H4 (cell line): Measurements from ENCODE around the gene RPS19. TPM values are rescaled to one million over a fixed set of nuclear protein-coding genes. Genes with fewer than 3 reads are reported as not detected.

Source experiments
- DNase-seq: peaks from one replicate; pipeline ENCODE4 v3.0.0-alpha.2; 2015; ENCODE audit warnings: low spot score
- total RNA-seq: library from RNA; depleted of rRNA; stranded (reverse); fragments of >200 nt; shearing (Covaris generic); gene quantifications from 2 replicates; pipeline ENCODE4 v1.2.3, GENCODE V29; 2014; rRNA removed

The RPS19 gene
- total RNA-seq, 1 experiment from 2014 or later: 1,922 TPM

- no peak for DNase-seq
Observed at GRCh38 chr19:41915021-41915775, 55.1 kb downstream of the RPS19 start.

- no peak for DNase-seq
Observed at GRCh38 chr19:41915776-41916414, 55.8 kb downstream of the RPS19 start.

GRCh38 chr19:41917676-41918075 is 57.6 kb downstream of the RPS19 start:
- no peak for DNase-seq

- no peak for DNase-seq
Observed at GRCh38 chr19:41918095-41918494, 58.0 kb downstream of the RPS19 start.

- DNase-seq: no peak
Observed at GRCh38 chr19:41918653-41919244, 58.7 kb downstream of the RPS19 start.

GRCh38 chr19:41919948-41920712 is 60.1 kb downstream of the RPS19 start:
- no peak for DNase-seq

- DNase-seq: no peak
Observed at GRCh38 chr19:41920882-41921576, 61.0 kb downstream of the RPS19 start.

GRCh38 chr19:41921577-41922576 is 61.8 kb downstream of the RPS19 start:
- no peak for DNase-seq

Other genes starting within 250 kb of the RPS19 start
- not detected in 2 replicates for gene CEACAM4, start 233.2 kb upstream of the RPS19 start, total RNA-seq
- gene CEACAM7, start 172.0 kb upstream of the RPS19 start, total RNA-seq: not detected in 2 replicates
- not detected in 2 replicates for gene CEACAM5, start 151.6 kb upstream of the RPS19 start, total RNA-seq
- gene CEACAM6, start 104.7 kb upstream of the RPS19 start, total RNA-seq: not detected in 2 replicates
- gene CEACAM3, start 63.7 kb upstream of the RPS19 start, total RNA-seq: not detected in 2 replicates
- 0.41 TPM in 1 of 2 replicates, not detected in the other for gene LYPD4, start 15.6 kb upstream of the RPS19 start, total RNA-seq
- gene DMRTC2, start 15.2 kb upstream of the RPS19 start, total RNA-seq: not detected in 2 replicates
- gene CD79A, start 17.0 kb downstream of the RPS19 start, total RNA-seq: not detected in 2 replicates
- 14.5 and 15.9 TPM in 2 replicates for gene ARHGEF1, start 22.9 kb downstream of the RPS19 start, total RNA-seq
- not detected in 2 replicates for gene ERFL, start 68.2 kb downstream of the RPS19 start, total RNA-seq
- 149 and 167 TPM in 2 replicates for gene RABAC1, start 99.1 kb downstream of the RPS19 start, total RNA-seq
- gene ATP1A3, start 134.0 kb downstream of the RPS19 start, total RNA-seq: 2.1 and 2.8 TPM in 2 replicates
- 0.12 TPM in 1 of 2 replicates, not detected in the other for gene GRIK5, start 210.0 kb downstream of the RPS19 start, total RNA-seq
- 11.8 and 15.8 TPM in 2 replicates for gene ZNF574, start 215.9 kb downstream of the RPS19 start, total RNA-seq